K562 (cell line): ENCODE results near the gene TXNRD2. TPM values are rescaled to one million over a fixed set of nuclear protein-coding genes. Genes with fewer than 3 reads are reported as not detected.

ENCODE experiments used
- BCLAF1 ChIP-seq, 2 experiments: fragments of 450-650 bp in 1 of 2; IDR thresholded peaks; 2 replicates each; pipeline ENCODE4 v1.6.1; 2011 to 2017; ENCODE audit warnings: low read depth in 2 of 2, antibody characterized with exemption in 1 of 2, borderline replicate concordance in 1 of 2, low read length in 1 of 2, mild to moderate bottlenecking in 1 of 2, mixed read lengths in 1 of 2; ENCODE audit not compliant: control insufficient read depth in 1 of 2
- CBFA2T3 ChIP-seq: fragments of 450-650 bp; IDR thresholded peaks from 2 replicates; pipeline ENCODE4 v1.6.1; 2017
- CHD1 ChIP-seq: fragments of 200-600 bp; sonication (generic); IDR thresholded peaks from one replicate; pipeline ENCODE4 v1.6.1; 2012; ENCODE audit warnings: mild to moderate bottlenecking, moderate library complexity, low read length, inconsistent platforms
- ILK ChIP-seq: fragments of 450-650 bp; IDR thresholded peaks from 2 replicates; pipeline ENCODE4 v1.6.1; 2016; ENCODE audit warnings: missing genetic modification characterization, low read depth, mild to moderate bottlenecking, missing compliant biosample characterization, moderate library complexity, borderline replicate concordance
- IRF9 ChIP-seq: fragments of 450-650 bp; IDR thresholded peaks from 2 replicates; pipeline ENCODE4 v1.6.1; 2016; ENCODE audit warnings: missing biosample characterization, missing genetic modification characterization
- RBBP5 ChIP-seq: fragments of 200-600 bp; sonication (generic); IDR thresholded peaks from 2 replicates; pipeline ENCODE4 v1.6.1; 2012; ENCODE audit warnings: borderline replicate concordance, mild to moderate bottlenecking, low read length, control low read depth, inconsistent platforms; ENCODE audit not compliant: insufficient read depth, poor library complexity, severe bottlenecking
- SRSF3 ChIP-seq: fragments of 200-400 bp; formaldehyde crosslinking; IDR thresholded peaks from 2 replicates; pipeline ENCODE4 v1.6.1; 2016; ENCODE audit warnings: mild to moderate bottlenecking, low read length, moderate library complexity; ENCODE audit not compliant: insufficient read depth
- TFE3 ChIP-seq: fragments of 450-650 bp; formaldehyde crosslinking; IDR thresholded peaks from 2 replicates; pipeline ENCODE4 v1.4.0; 2020; ENCODE audit warnings: mild to moderate bottlenecking, mixed read lengths
- THRAP3 ChIP-seq: fragments of 450-650 bp; IDR thresholded peaks from 2 replicates; pipeline ENCODE4 v1.6.1; 2016; ENCODE audit warnings: mild to moderate bottlenecking, inconsistent platforms, borderline replicate concordance
- TRIM25 ChIP-seq: fragments of 450-650 bp; IDR thresholded peaks from 2 replicates; pipeline ENCODE4 v1.7.0; 2016; ENCODE audit warnings: borderline replicate concordance
- ZNF121 ChIP-seq: sonication (generic); formaldehyde crosslinking; conservative IDR thresholded peaks from 2 replicates; pipeline ENCODE4 v1.8.0; 2022; ENCODE audit warnings: missing genetic modification reagents
- ZNF740 ChIP-seq, 3 experiments: fragments of 200-800 bp in 1 of 3; sonication (Bioruptor generic) in 1 of 3; sonication (generic) in 1 of 3; formaldehyde crosslinking in 1 of 3; IDR thresholded peaks; 2 replicates each; pipeline versions ENCODE4 v1.6.1 to v1.8.0; 2016 to 2022; ENCODE audit warnings: mild to moderate bottlenecking in 2 of 3, missing compliant biosample characterization in 2 of 3, missing genetic modification characterization in 2 of 3, missing genetic modification reagents in 1 of 3
- polyA plus RNA-seq, 8 experiments: library from polyadenylated mRNA; depleted of rRNA in 4 of 8; stranded (reverse) in 5 of 8; unstranded in 3 of 8; fragments of >200 nt; fragmentation: Nextera tagmentation in 2 of 8; fragmentation: Illumina TruSeq in 1 of 8; extraction: Ambion mirVana in 2 of 8; extraction: Trizol in 1 of 8; gene quantifications; 2 replicates each; pipeline versions ENCODE4 v1.2.1 to v1.2.3, GENCODE V29; 2011 to 2014; ENCODE audit warnings: inconsistent platforms in 1 of 8, missing spikeins in 1 of 8
- total RNA-seq, 7 experiments: library from RNA; depleted of rRNA in 6 of 7; stranded (reverse); fragments of >200 nt in 6 of 7; fragmentation: Illumina TruSeq in 2 of 7; extraction: Trizol in 2 of 7; gene quantifications; 2 replicates each; pipeline versions ENCODE4 v1.2.1 to v1.2.3, GENCODE V29; 2011 to 2021; ENCODE audit warnings: low replicate concordance in 1 of 7

Gene TXNRD2
- total and polyA plus RNA-seq, 9 of the 15 experiments (the other 6 are each of a cell fraction or from before 2014, with no cell fraction given) = 3.3 to 80.2 (median 49.4) TPM

DNA sequence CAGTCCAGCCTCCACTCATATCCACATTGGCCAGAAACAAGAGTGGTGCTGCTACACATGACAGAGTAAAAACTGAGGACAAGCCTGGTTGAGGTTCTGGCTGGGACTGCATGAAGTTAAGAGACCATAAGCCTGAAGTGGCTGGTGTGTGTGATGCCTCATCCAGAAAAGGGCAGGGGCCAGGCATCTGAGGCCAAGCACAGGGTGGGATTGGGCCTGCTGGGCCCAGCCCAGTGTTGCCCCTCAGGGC is 49.7 kb upstream of the TXNRD2 start (continued):
- TF ChIP-seq ZNF740 (CRISPR knock-in tag; IDR thresholded peaks at IDR 0.05) = no peak
- TF ChIP-seq ZNF740 (tag; IDR thresholded peaks at IDR 0.05) = no peak
- no peak for TF ChIP-seq IRF9 (tag)
- no peak for TF ChIP-seq THRAP3
- TF ChIP-seq ZNF121 (CRISPR knock-in tag) = no peak
- no peak for TF ChIP-seq SRSF3
- no peak for TF ChIP-seq BCLAF1 (IDR thresholded peaks at IDR 0.05; ENCODE audit: borderline replicate concordance in 1 of 2, control insufficient read depth in 1 of 2, low read depth in 2 of 2, low read length in 1 of 2)
- peak; percentile 11 for TF ChIP-seq RBBP5
- no peak for TF ChIP-seq TRIM25
- peak; percentile 67 for TF ChIP-seq CHD1
- TF ChIP-seq TFE3 = no peak
- TF ChIP-seq CBFA2T3 = no peak
- no peak for TF ChIP-seq ILK (tag)
